ENCODE measurements around the gene PPP2R2C.
A peak's percentile ranks its signal among the peaks of the same experiment; 100 is the strongest.

The PPP2R2C gene

GRCh38 chr4:6404611-6405396 lies 67.6 kb downstream of the PPP2R2C start:
- Mint-ChIP-seq H3K27ac (peak overlapping the region; percentile 9), H3K27me3 (ENCODE audit: low read depth, poor library complexity) (peaks cover 65% of the 10 kb centered on the region), H3K9me3 (no peaks in the 10 kb centered on the region), H3K36me3 (ENCODE audit: low read depth) (no peaks in the 10 kb centered on the region), H3K4me3 (peak overlapping the region; percentile 28), H3K4me1 (peaks cover 40% of the 10 kb centered on the region)
- peak; percentile 25 for DNase-seq
- TF ChIP-seq, protein P1, sequence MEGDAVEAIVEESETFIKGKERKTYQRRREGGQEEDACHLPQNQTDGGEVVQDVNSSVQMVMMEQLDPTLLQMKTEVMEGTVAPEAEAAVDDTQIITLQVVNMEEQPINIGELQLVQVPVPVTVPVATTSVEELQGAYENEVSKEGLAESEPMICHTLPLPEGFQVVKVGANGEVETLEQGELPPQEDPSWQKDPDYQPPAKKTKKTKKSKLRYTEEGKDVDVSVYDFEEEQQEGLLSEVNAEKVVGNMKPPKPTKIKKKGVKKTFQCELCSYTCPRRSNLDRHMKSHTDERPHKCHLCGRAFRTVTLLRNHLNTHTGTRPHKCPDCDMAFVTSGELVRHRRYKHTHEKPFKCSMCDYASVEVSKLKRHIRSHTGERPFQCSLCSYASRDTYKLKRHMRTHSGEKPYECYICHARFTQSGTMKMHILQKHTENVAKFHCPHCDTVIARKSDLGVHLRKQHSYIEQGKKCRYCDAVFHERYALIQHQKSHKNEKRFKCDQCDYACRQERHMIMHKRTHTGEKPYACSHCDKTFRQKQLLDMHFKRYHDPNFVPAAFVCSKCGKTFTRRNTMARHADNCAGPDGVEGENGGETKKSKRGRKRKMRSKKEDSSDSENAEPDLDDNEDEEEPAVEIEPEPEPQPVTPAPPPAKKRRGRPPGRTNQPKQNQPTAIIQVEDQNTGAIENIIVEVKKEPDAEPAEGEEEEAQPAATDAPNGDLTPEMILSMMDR (IDR thresholded peaks at IDR 0.05), result no peak

GRCh38 chr4:6403400-6403685 lies 69.1 kb downstream of the PPP2R2C start:
- no peaks in the 10 kb centered on the region for H3K36me3 Mint-ChIP-seq (ENCODE audit: low read depth)
- TF ChIP-seq, protein P1 (IDR thresholded peaks at IDR 0.05), result no peak
- no peak for DNase-seq
- no peak overlapping the region for H3K4me3 Mint-ChIP-seq
- no peak overlapping the region for H3K27ac Mint-ChIP-seq
- H3K27me3 Mint-ChIP-seq (ENCODE audit: low read depth, poor library complexity), result peaks cover 73% of the 10 kb centered on the region
- H3K4me1 Mint-ChIP-seq, result peaks cover 36% of the 10 kb centered on the region
- no peaks in the 10 kb centered on the region for H3K9me3 Mint-ChIP-seq

DNA sequence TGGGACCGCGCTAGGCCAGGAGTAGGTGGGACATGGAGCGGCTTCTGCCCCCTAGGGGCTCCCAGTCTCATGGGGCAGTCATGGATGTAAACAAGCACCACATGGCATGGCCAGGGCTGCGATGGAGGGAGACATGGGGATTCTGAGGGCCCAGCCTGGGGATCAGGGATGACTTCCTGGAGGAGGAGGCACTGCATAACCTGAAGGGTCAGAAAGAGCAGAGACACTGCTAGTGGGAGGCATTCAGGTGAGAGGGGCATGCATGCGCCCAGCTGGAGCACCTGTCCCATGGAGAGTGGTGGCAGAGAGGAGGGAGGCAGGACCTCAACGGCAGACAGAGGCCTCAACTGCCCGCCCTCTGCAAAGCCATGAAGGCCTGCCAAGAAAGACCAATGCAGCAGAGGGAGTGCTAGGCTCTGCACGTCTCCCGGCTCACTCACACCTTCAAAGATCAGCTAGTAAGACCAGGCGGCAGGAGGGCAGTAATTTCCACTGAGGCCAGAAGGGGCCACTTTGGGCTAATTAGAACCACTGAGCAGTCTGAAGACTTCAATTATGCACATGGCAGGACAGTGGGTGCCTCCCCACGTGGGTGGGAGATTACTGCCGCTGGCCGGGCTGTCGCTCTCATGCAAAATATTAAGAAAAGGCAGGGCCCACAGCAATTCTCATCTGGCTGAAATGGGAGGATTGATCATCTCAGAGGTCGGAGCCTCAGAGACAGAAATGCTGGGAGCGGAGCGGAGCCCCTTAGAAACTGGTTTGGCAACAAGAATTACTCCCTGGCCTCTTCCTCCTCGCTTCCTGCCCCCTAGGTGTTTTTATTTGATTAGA lies 69.6 kb downstream of the PPP2R2C start:
- peaks cover 36% of the 10 kb centered on the region for H3K4me1 Mint-ChIP-seq
- DNase-seq, result no peak
- peaks cover 76% of the 10 kb centered on the region for H3K27me3 Mint-ChIP-seq (ENCODE audit: low read depth, poor library complexity)
- H3K4me3 Mint-ChIP-seq, result no peak overlapping the region
- no peak overlapping the region for H3K27ac Mint-ChIP-seq
- no peaks in the 10 kb centered on the region for H3K36me3 Mint-ChIP-seq (ENCODE audit: low read depth)
- TF ChIP-seq, protein P1 (IDR thresholded peaks at IDR 0.05), result no peak
- no peaks in the 10 kb centered on the region for H3K9me3 Mint-ChIP-seq

DNA sequence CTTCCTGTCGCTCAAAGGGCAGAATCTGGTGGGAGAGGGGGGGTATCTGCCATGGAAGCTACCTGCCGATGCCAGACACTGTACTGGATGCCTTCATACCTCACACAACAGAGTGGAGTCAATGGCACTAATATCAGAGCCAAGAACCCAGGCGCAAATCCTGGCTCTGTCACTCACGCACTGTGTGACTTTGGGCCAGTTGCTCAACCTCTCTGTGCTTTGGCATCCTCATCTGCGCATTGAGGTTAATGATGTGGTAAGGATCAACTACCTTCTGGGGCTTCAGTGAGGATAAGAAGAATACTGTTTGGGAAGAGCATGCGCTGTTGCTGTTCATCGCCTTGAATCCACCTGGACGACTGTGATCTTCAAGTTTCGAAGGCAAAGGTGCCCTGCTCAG lies 70.6 kb downstream of the PPP2R2C start:
- Mint-ChIP-seq H3K9me3 (no peaks in the 10 kb centered on the region), H3K36me3 (ENCODE audit: low read depth) (no peaks in the 10 kb centered on the region), H3K27me3 (ENCODE audit: low read depth, poor library complexity) (peaks cover 75% of the 10 kb centered on the region), H3K4me3 (no peak overlapping the region), H3K27ac (no peak overlapping the region), H3K4me1 (peaks cover 36% of the 10 kb centered on the region)
- no peak for DNase-seq
- TF ChIP-seq, protein P1 (IDR thresholded peaks at IDR 0.05), result no peak

- Mint-ChIP-seq H3K36me3 (ENCODE audit: low read depth) (no peaks in the 10 kb centered on the region), H3K9me3 (no peaks in the 10 kb centered on the region), H3K4me3 (no peak overlapping the region), H3K27ac (no peak overlapping the region), H3K27me3 (ENCODE audit: low read depth, poor library complexity) (peaks cover 42% of the 10 kb centered on the region), H3K4me1 (no peaks in the 10 kb centered on the region)
- TF ChIP-seq, protein P1 (IDR thresholded peaks at IDR 0.05), result no peak
- DNase-seq, result no peak
Measured at GRCh38 chr4:6396696-6397236, 75.6 kb downstream of the PPP2R2C start.
